ENCODE measurements around the gene VGLL1.

Gene VGLL1, protein sequence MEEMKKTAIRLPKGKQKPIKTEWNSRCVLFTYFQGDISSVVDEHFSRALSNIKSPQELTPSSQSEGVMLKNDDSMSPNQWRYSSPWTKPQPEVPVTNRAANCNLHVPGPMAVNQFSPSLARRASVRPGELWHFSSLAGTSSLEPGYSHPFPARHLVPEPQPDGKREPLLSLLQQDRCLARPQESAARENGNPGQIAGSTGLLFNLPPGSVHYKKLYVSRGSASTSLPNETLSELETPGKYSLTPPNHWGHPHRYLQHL

DNA sequence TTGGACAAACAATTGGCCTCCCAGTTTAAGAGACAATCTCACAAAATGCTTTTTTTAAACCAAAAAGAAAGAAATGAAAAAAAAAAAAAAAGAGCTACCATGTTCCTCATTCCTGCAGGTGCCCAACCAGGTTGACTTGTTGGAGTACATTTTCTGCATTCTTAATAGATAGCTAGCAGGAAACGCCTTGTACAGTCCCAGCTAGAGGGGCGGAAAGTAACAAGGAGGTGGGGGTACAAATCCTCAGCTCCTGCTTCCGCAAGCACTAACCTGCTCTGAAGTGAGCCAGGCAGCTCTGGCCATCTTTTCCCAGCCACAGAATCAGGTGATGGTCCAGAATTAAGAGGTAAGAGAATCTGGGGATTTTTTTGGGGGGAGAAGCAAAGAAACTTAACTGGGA, at the start of gene VGLL1:
Gene VGLL1, plus strand, starts transcription at position 265 of the 400 bp plus-strand sequence. CDS start 3,806 bp downstream, outside the sequence.
- no peak for DNase-seq

DNA sequence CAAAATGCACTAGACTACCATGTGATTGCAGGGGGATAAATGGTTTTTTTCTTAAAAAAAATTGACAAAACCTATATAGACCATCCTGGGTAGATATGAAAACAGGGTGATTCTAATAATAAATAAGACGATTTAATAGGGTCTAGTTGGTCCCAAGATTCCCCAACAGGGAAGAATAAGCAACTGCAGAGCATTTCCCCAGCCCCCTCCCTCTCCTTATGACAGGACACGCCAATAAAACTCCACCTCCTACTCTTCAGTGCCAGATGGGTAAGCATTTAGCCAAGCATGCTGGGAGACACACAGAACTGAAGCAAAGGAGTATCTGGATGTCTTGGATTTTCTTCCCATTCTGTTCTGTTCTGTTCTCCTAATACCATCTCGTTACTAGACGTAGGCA, 44.4 kb upstream of the VGLL1 start, which contains the start of gene BRS3:
Gene BRS3, plus strand, starts transcription at position 301 of the 400 bp plus-strand sequence. CDS start 168 bp downstream, outside the sequence.
- DNase-seq, result no peak

DNA sequence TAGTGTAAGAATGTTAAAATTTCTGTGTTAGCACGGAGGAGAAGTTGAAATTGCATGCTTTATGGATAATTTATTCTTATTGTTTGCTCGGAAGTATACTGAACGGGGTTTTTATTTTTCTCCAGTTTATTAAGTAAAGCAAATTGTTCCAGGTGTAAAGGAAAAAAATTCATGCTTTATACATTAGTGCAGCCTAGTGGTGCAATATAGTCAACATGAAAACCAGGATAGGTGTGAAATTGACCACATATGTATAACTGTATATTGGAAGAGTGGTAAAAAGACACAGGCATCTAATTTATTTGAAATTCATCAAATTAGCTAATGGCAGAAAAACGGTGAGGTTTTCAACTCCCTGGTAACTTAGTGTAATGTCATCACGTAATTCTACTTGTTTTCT, 43.3 kb upstream of the VGLL1 start:
- DNase-seq, result no peak

DNA sequence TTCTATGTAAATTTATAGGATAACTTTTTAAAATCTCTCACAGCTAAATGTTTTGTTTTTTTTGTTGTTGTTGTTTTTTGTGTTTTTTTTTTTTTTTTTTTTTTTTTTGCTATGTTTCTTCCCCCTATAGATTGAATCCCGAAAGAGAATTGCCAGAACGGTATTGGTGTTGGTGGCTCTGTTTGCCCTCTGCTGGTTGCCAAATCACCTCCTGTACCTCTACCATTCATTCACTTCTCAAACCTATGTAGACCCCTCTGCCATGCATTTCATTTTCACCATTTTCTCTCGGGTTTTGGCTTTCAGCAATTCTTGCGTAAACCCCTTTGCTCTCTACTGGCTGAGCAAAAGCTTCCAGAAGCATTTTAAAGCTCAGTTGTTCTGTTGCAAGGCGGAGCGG, 40.2 kb upstream of the VGLL1 start:
- DNase-seq, result no peak

DNA sequence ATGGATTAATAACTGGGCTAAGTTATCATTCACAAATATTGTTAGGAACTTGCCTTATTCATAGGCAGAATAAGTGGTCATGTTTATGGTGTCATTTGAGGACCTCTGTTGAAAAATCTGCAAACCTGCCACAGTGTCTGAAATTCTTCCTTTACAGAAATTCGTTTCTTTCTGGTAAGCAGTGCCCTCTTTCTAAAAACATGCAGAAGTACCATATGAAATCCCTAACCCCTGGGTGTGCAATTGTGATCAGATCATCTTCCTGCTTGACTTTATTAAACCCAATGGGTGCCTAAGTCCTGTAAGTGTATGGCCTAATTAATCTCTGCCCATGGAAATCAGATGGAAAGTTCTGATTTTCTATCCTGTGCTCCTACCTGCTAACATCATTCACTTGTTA, 39.0 kb upstream of the VGLL1 start:
- DNase-seq, result no peak

DNA sequence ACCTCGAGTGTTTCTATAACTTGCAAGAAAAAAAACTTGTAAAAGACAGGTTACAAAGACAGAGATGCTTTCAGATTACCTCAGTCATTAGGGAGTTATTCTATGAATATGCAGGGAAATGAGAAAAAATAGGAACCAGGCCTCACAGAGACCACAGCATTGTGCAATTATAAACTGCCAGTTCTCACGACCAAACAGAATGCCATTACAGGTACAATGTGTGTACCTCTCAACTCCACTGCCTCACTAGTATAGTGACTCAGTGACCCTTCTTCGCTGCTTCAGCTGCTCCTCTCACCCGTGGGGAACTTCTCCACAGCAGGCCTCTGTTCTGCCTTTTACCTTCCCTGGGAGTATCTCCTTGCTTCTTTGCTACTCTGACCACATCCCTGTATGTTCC, 37.0 kb upstream of the VGLL1 start:
- DNase-seq, result no peak

DNA sequence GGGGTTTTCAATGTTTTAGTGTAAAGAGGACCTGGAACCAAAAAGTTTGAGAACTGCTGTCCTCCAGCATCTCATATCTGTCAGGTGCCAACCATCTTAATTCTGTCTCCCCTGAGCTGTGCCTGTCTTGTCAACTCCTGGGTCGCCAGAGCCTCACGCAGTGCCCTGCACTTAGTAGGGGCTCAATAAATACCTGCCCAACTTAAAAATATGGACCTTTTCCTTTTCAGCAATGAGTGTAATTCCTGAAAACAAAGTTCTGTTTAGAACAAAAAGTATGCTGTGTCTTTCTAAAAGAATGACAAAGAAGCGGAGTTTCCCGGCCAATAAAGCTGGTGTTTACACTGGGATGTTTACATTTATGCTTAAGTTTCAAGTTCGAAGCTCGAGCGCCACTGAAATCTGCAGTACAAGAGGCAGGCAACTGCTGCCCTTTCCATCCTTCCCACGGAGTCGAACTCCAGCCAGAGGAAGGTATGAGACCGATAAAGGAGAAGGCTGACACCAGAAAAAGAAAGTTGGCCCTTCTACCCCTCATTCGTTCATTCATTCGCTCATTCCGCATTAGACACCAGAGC, 35.7 kb upstream of the VGLL1 start:
- no peak for DNase-seq

DNA sequence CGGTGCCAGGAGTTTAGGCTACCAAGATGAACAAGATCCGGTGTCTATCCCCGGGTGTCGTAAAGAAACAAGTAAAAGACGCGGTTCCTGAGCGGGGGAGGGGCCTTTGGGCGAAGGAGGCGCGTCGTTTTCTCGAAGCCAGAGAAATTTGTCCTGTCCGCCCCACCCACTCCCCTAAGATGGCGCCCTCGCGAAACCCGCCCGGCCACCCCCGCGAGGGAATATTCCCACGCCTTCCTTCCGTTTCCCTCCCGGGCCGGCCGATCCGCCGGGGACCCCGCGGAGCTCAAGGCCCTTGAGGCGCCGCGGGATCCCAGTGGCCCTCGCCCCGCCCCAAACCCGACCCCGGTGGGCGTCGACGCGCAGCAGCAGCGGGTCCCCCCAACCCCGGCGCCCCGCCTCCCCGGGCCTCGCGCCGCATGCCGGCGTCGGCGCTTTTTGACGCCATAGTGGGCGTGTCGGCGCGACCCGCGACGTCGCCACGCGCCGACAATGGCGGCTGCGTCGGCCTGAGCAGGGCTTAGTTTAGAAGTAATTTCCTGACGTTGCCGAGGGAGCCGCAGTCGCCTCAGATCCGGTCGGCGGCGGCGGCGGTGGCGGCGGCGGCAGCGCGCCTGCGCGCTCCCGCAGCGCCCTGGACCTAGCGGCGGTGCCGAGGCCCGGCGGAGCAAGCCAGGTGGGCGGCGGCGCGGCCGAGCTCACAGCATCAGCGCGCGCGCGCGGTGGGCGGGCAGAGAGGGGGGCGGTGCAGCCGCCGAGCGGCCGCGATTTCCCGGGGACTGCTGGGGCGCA, 35.1 kb upstream of the VGLL1 start:
- DNase-seq, result peak; percentile 85

DNA sequence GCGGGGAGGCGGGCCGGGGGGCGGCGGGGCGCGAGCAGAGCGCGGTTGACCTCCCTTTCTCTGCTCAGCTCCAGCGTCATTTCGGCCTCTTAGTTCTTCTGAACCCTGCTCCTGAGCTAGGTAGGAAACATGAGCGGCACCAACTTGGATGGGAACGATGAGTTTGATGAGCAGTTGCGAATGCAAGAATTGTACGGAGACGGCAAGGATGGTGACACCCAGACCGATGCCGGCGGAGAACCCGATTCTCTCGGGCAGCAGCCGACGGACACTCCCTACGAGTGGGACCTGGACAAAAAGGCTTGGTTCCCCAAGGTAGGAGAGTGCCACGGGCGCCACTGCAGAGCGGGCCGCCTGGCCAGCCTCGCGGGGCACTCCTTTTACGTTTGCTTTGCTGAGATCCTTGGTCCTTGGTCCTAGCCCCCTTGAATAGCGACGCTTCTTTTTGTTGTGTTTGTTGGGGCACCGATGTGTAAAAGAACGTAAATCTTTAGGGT, 34.4 kb upstream of the VGLL1 start, which contains the start of gene HTATSF1:
Gene HTATSF1, plus strand, starts transcription at position 37 of the 497 bp plus-strand sequence. Its CDS starts 93 bp downstream, at position 130.
- DNase-seq, result no peak

DNA sequence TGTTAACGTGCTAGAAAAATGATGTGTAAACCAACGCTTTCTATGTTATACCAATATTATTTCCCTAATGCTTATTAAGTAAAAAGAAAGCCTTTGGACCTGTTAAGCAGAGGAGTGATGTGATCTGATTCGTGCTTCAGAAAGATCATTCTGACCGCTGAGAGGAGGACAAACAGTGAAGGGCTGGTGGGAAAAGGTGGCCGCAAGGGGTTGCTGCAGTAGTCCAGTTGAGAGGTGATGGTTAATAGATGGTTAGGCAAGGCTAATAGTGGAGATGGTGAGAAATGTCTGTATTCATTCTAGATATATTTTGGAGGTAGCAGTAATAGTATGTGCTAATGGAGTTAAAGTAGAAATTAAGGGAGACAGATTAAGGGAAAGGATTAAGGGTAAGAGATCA, 12.9 kb upstream of the VGLL1 start:
- DNase-seq, result no peak

DNA sequence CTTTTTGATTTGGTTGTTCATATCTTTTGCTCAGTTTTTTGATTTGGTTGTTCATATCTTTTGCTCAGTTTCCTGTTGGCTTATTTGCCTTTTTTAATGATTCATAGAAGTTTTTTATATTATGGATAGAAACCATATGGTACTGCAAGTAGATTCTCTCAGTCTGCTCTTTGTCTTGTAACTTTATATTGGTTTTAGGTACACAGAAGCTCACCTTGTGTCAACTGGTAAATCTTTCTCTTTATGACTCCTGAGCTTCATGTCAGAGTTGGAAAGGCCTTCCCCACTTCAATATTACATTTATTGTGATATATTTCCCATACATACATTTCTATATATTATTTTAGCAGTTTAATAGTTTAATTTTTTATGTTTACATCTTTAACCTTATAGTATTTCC, 8.2 kb upstream of the VGLL1 start:
- no peak for DNase-seq

DNA sequence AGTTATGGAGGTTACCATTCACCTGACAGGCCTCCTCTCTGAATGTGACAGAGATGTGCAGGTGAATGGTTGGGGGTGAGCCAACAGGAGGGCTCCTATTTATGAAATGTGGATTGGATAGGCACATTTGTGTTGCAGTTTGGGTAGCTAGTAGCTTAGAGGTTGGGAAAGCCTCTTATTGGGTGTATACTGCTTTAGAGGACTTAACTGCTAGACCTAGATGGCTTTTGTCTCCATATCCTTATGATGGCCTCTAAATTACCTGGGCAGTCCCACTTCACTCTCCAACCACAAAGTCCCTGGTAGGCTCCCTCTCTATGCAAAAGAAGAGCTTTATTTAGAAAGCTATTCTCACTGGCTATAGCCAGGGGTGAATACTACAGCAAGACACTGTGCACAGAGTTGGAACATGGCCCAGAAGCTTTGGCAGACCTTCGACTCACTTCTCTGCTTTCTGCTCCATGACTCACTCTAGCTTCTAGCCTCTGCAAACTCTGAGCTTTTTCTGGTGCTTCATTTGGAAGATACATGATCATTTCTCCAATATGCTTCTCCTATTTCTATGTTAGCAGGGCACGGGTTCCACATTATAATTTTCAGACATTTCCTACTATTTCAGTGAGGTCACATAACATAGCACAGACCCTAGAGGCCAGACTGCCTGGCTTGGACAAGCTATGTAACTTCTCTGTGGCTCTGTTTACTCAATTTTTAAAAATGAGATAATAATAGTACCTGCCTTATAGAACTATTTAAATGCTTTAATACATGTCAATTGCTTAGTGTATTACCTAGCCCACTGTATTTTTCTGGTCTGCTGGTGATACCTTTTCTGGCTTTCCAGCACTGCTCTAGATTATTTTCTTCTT, 6.0 kb upstream of the VGLL1 start:
- DNase-seq, result peak; percentile 42

DNA sequence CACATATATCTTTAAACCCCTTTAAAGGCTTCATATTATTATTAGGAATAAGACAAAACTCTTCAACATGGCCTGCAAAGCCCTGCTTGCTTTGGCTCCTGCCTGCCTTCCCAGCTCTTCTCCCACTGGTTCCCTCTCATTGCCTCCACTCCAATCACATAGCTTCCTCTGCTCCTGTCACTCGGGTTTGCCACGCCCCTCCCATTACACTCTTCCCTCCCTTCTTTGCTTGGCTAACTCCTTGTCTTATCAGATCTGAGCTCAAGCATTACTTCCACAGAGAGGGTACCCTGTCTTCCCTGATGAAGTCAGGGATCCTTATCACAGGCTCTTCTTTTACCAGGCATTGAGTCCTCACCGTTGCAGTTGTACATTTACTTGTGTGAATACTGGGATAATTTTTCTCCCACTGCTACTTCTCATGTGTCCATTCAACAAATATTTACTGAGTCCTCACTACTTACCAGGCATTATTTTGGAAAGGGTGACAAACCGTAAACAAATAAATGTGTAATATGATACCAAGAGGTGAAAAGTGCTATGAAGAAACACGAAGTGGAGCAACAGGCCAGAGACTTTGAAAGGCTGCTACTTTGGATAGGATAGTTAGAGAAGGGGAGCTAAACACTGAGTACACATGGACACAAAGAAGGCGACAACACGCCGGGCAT, 3.2 kb upstream of the VGLL1 start:
- DNase-seq, result no peak

DNA sequence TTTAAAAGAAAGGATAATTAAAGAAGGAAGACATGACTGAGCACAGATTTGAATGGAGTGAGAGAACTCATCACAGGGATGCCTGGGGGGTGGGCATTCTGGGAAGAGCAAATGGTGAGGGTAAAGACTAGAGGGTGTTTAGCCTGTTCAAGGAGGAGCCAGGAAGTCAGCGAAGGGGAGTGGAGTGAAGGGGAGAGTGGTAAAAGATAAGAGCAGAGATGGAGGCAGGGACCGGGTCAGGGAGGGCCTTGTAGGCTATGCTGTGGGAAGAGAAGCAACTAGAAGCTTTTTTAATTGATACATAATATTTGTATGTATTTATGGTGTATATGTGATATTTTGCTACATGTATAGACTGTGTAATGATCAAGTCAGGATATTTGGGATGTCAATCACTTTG, 2.2 kb upstream of the VGLL1 start:
- DNase-seq, result no peak

DNA sequence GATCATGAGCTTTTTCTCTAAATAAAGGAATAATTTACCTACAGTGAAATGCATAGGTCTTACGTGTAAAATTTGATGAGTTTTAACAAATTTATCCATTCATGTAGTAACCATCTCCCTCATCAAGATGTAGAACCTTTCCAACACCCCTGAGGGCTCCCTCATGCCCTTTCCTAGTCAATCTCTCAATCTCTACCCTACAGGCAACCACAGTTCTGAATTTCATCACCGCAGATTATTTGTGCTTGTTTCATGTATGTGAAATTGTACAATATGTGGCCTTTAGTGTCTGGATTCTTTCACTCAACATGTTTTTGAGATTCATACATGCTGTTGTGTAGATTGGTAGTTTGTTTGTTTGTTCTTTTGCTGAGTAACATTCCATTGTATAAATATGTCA, 2.1 kb downstream of the VGLL1 start:
- DNase-seq, result no peak

DNA sequence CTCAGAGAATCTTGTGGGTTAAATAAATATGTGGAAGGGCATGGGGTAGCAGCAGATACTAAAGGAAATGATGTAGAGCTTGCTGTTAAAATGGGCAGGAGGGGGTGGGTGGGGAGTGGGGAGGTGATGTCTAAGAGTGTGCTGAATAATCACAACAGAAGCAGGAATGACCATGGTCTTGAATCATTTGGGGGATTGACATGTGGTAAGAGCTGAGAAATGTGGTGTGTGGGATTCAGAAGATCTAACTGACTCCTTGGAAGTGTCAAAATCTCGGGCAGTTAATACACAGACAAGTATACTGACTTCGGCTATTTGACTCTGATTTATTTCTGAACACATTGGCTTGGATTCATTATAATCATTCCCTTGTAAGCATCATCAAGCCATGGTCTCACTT, 6.8 kb downstream of the VGLL1 start:
- no peak for DNase-seq

DNA sequence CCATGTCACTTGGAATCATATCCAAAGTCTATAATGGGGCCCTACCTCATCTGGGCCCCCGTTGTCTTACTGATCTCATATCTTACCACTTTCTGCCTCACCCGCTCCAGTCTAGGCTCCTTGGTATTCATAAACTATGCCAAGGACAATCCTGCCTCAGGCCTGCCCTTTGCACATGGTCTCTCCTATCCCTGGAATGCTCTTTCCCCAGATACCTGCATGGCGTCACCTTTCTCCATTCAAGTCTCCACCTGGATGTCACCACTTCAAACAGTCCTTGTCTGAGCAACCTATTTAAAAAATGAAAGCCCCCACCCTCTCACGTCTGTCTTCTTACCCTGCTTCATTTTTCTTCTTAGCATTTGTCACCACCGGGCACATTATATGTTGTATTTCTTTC, 8.2 kb downstream of the VGLL1 start:
- DNase-seq, result no peak

DNA sequence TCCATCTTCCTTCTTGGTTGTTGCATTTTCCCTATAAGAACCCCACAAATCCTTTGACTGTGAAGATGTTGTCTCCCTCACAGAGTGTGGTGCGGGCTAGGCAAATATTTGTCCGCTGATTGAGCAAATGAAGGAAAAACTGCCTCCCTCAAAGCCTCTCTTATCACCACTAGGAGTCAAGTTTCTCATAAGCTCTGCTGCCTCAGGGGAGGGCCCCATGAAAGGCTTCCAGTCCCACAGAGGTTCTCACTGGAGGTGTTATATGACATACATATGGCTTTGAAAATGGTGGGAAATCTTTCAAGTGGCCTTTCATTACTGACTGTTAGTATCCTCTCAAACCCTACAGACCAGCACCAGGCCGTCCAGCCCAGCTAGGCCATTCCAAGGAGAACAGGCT, 9.3 kb downstream of the VGLL1 start:
- no peak for DNase-seq

DNA sequence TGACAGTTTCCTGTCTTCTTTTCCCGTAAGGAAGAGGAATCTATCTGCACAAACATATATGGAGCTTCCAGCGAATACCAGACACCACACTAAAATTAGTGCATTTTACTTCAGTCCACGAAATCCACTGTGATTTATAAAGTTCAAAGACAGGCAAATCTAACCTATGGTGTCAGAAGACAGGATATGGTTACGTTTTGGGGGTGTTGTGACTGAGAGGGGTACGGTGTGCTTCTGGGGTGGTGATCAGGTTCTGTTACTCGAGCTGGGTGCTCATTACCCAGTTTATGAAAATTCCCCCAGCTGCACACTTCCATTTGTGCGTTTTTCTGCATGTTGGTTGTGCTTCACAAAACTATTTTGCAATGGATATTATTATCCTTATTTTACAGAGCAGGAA, 10.3 kb downstream of the VGLL1 start:
- no peak for DNase-seq

DNA sequence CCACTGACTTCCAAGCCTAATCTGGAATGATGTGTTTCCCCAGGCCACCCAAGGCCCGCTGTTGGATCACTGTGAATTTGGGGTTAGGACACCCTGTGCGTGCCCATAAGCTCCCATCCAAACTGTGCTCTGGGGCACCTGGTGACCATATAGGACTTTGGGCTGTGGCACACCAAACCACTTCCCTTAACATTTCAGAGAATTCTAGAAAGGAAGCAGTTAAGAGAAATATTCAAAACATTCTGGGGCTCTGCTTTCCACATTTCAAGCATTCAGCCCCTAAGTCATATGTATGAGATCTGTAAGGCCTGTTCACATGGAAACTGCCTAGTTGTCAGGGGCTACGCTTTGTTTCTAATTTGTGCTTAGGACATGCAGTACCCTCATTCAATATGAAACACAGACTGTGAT, 14.4 kb downstream of the VGLL1 start:
- no peak for DNase-seq

DNA sequence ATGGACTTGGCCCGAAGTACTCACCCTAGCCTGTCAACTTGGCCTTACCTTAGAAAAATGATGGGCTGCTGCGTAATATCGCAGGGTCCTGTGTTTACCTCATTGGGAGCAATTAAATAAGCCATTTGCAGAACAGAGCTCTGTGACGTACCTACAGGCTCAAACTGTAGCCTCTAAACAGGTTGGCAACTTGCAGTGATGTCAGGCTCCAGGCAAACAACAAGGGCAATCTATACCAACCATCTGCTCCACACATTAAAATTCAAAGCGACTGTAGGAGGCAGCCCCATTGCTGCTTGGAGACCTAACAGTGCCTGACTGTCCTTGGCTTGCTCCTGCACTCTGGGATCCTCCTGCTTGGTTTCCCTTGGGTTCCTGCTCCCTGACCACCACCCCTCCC, 17.2 kb downstream of the VGLL1 start:
- no peak for DNase-seq

DNA sequence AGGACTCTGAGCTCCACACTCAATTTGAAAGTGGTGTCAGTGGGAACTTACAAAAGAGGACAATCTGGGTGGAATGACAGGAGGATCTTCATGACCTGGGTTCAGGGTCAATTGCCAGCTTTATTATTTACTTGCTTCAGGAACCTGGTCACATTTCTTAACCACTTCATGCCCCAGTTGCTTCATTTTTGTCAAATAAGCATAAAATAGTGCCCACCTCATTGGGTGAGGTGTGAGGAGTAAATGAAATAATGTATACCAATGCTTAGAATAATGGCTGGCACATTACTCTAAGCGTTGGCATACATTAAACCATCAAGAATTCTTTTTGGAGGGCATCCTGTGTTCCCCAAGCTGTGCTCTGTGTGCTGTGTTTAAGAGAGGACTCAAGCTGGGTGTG, 19.4 kb downstream of the VGLL1 start:
- DNase-seq, result no peak
